WTC11 (cell line): ENCODE measurements around the gene PHF21B.

Experiments
- CREB1 ChIP-seq: sonication (generic); formaldehyde crosslinking; IDR thresholded peaks from 2 replicates; pipeline ENCODE4 v1.8.0; 2023; ENCODE audit warnings: mild to moderate bottlenecking, missing genetic modification reagents
- FOXJ3 ChIP-seq: sonication (generic); formaldehyde crosslinking; IDR thresholded peaks from 2 replicates; pipeline ENCODE4 v1.9.0; 2021; ENCODE audit warnings: missing genetic modification reagents, mild to moderate bottlenecking, borderline replicate concordance
- TCF7 ChIP-seq: sonication (generic); formaldehyde crosslinking; IDR thresholded peaks from 2 replicates; pipeline ENCODE4 v1.8.0; 2022; ENCODE audit warnings: mild to moderate bottlenecking, low read depth, missing genetic modification reagents, moderate library complexity
- ZNF263 ChIP-seq: sonication (generic); formaldehyde crosslinking; IDR thresholded peaks from 2 replicates; pipeline ENCODE4 v1.8.1; 2022; ENCODE audit warnings: low read depth, mild to moderate bottlenecking, moderate library complexity, missing genetic modification reagents

DNA sequence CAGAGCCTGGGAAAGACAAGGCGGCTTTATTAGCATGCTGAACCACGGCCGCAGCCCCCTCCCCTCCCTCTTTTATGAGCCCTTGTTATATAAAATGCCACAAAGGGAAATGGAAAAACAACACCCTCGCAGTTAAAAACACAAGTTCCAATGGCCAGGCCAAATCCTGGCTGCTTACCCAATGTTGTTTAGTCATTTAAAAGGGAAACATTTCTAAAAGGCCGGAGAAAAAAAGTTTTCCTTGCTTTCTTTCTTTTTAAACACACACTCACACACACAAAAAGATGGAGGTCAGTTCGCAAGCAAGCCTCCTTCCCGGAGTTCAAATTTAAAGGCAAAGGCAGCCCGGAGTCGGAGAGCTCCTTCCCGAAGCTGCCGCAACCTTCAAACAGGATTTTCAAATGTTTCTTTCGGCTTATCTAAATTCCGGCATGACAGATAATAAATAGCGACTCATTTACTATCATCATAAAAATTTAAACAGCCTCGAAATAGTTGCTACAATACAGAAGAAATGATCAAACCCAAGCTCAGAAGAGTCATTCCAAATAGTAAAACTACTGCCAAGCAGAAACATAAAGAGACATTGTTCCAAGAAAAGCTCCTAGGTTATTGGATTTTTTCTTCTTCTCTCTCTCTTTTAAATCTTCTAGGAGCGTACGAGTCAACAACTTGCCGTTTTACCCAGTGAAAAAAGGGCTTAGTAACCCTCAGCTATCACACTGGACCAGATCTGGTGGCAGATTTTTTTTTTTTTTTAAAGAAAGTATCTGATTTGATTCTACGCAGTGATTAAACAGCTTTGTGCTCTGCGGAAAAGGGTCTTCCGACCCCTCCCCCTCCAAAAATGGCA lies 3.5 kb downstream of the PHF21B start:
- TF ChIP-seq CREB1 (CRISPR knock-in tag) (no peak), FOXJ3 (no peak), ZNF263 (CRISPR knock-in tag) (no peak), TCF7 (no peak)
